ENCODE data around the gene GABARAPL1.
"Not testable (repeated sequence)": the region's sequence is repeated elsewhere in the genome, so short reads cannot be mapped to it uniquely, and the experiment has no call there.

Gene GABARAPL1

DNA sequence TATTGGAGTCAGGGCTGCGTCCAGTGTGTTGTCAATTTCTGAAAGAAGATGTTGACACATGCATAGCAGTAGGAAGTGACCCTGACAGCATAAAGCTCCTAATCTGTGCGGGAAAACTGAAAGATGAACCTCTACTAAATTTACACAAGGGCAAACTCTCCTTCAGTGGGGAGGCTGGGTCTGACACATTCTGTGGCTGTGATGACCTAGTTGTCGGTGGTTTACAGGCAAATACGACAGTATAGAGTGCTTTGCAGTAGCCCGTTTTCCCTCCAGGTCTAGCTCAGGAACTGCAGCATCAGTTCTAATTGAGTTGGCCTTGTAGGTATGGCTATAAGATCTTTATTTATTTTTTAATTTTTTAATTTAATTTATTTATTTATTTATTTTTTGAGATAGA is 14.8 kb upstream of the GABARAPL1 start:
- Histone ChIP-seq H3K36me3 (ENCODE audit: control insufficient read depth, insufficient read depth, low read length) (no peaks in the 10 kb centered on the region), H3K9me3 (ENCODE audit: control insufficient read depth, low read length) (no peaks in the 10 kb centered on the region), H3K4me1 (ENCODE audit: control insufficient read depth, insufficient read depth, low read length, poor library complexity, severe bottlenecking) (no peaks in the 10 kb centered on the region), H3K27ac (ENCODE audit: low read depth, low read length, severe bottlenecking) (no peak overlapping the region), H3K4me3 (ENCODE audit: extremely low read depth, insufficient read depth, low read length, poor library complexity, severe bottlenecking) (no peak overlapping the region)
- 79 to 95% methylated on average over 3 to 4 of the region's 5 CpGs for WGBS, 2 experiments (ENCODE audit: insufficient coverage in 2 of 2)

DNA sequence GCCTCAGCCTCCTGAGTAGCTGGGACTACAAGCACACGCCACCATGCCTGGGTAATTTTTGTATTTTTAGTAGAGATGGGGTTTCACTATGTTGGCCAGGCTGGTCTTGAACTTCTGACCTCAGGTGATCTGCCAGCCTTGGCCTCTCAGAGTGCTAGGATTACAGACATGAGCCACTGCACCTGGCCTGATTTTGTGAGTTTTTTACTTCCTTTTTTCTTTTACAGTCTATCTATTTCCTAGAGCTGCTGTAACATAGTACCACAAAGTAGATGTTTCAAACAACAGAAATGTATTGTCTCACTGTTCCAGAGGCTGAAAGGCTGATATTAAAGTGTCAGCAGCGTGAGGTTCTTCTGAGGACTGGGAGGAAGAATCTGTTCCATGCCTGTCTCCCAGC is 8.2 kb upstream of the GABARAPL1 start:
- H3K4me1 ChIP-seq (ENCODE audit: control insufficient read depth, insufficient read depth, low read length, poor library complexity, severe bottlenecking) = peaks cover 21% of the 10 kb centered on the region
- H3K9me3 ChIP-seq (ENCODE audit: control insufficient read depth, low read length); H3K36me3 ChIP-seq (ENCODE audit: control insufficient read depth, insufficient read depth, low read length); H3K4me3 ChIP-seq (ENCODE audit: extremely low read depth, insufficient read depth, low read length, poor library complexity, severe bottlenecking); H3K27ac ChIP-seq (ENCODE audit: low read depth, low read length, severe bottlenecking): not testable (repeated sequence)
- WGBS, 2 experiments (ENCODE audit: insufficient coverage in 2 of 2) = 83% methylated on average over 1 of the region's 2 CpGs; no CpG with 5 or more reads in 1 of the 2 experiments

DNA sequence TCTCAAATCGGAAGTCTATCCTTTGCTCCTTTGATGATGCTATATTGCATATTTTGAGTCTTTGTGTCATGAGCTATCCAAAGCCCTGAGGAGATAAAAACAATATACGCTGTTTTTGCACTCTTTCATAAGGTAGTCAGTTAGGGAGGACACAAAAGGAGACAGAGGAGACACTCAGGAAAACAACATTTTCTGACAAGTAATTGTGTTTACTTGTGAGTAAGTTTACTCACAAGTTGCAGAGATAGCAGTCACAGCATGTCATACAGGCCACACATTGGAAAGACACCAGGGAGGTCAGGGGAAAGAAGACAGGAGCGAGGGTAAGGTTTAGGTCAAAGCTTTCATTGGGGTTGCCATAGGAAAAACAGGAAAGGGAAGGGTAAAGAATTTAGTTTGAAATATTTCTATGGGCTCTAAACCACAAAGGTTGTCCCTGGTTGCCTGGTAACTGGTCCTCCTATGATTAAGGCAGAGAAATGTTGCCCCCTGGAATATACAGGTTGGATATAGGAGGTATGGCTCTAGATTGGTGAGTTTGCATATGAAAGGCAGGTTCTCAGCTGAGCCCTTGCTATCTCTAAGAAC is 7.4 kb upstream of the GABARAPL1 start:
- WGBS, 2 experiments (ENCODE audit: insufficient coverage in 2 of 2) = 83 to 100% methylated on average over 1 to 3 of the region's 3 CpGs
- Histone ChIP-seq H3K9me3 (ENCODE audit: control insufficient read depth, low read length) (no peaks in the 10 kb centered on the region), H3K4me1 (ENCODE audit: control insufficient read depth, insufficient read depth, low read length, poor library complexity, severe bottlenecking) (peaks cover 21% of the 10 kb centered on the region), H3K27ac (ENCODE audit: low read depth, low read length, severe bottlenecking) (peak overlapping the region; percentile 73), H3K4me3 (ENCODE audit: extremely low read depth, insufficient read depth, low read length, poor library complexity, severe bottlenecking) (no peak overlapping the region), H3K36me3 (ENCODE audit: control insufficient read depth, insufficient read depth, low read length) (no peaks in the 10 kb centered on the region)

DNA sequence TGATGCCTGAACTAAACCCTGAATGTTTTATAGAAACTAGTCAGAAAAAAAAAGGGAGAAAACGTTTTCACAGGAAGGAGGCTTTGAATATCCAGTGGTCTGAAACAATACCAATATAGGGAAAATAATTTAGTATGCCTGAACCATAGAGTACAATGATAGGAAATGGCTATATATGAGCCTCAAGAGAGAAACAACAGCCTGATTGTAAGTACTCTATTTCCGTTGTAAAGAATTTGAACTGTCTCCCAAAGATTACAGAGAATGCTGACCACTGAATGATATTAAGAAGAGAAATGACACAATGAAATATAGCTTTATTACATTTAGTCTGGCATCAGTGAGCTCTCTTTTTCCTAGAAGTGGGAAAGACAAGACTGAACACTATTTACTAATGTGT is 5.5 kb upstream of the GABARAPL1 start:
- no peaks in the 10 kb centered on the region for H3K36me3 ChIP-seq (ENCODE audit: control insufficient read depth, insufficient read depth, low read length)
- no peak overlapping the region for H3K27ac ChIP-seq (ENCODE audit: low read depth, low read length, severe bottlenecking)
- H3K9me3 ChIP-seq (ENCODE audit: control insufficient read depth, low read length) = no peaks in the 10 kb centered on the region
- no peak overlapping the region for H3K4me3 ChIP-seq (ENCODE audit: extremely low read depth, insufficient read depth, low read length, poor library complexity, severe bottlenecking)
- 86% methylated on average over 1 of the region's 2 CpGs for WGBS, 2 experiments (ENCODE audit: insufficient coverage in 2 of 2)
- H3K4me1 ChIP-seq (ENCODE audit: control insufficient read depth, insufficient read depth, low read length, poor library complexity, severe bottlenecking) = peaks cover 24% of the 10 kb centered on the region

DNA sequence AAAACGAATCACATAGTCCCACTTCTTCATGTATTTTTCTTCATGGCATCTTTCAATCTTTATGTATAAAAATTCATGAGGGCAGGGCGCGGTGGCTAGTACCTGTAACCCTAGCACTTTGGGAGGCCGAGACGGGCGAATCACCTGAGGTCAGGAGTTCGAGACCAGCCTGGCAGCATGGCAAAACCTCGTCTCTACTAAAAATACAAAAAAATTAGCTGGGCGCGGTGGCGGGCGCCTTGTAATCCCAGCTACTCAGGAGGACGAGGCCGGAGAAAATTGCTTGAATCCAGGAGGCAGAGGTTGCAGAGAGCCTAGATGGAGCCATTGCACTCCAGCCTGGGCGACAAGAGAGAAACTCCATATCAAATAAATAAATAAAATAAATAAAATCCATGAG is 2.5 kb upstream of the GABARAPL1 start:
- Histone ChIP-seq H3K27ac (ENCODE audit: low read depth, low read length, severe bottlenecking) (no peak overlapping the region), H3K4me3 (ENCODE audit: extremely low read depth, insufficient read depth, low read length, poor library complexity, severe bottlenecking) (no peak overlapping the region), H3K4me1 (ENCODE audit: control insufficient read depth, insufficient read depth, low read length, poor library complexity, severe bottlenecking) (peaks cover 22% of the 10 kb centered on the region), H3K36me3 (ENCODE audit: control insufficient read depth, insufficient read depth, low read length) (no peaks in the 10 kb centered on the region), H3K9me3 (ENCODE audit: control insufficient read depth, low read length) (no peaks in the 10 kb centered on the region)
- 91 to 93% methylated on average over 11 to 13 of the region's 15 CpGs for WGBS, 2 experiments (ENCODE audit: insufficient coverage in 2 of 2)

DNA sequence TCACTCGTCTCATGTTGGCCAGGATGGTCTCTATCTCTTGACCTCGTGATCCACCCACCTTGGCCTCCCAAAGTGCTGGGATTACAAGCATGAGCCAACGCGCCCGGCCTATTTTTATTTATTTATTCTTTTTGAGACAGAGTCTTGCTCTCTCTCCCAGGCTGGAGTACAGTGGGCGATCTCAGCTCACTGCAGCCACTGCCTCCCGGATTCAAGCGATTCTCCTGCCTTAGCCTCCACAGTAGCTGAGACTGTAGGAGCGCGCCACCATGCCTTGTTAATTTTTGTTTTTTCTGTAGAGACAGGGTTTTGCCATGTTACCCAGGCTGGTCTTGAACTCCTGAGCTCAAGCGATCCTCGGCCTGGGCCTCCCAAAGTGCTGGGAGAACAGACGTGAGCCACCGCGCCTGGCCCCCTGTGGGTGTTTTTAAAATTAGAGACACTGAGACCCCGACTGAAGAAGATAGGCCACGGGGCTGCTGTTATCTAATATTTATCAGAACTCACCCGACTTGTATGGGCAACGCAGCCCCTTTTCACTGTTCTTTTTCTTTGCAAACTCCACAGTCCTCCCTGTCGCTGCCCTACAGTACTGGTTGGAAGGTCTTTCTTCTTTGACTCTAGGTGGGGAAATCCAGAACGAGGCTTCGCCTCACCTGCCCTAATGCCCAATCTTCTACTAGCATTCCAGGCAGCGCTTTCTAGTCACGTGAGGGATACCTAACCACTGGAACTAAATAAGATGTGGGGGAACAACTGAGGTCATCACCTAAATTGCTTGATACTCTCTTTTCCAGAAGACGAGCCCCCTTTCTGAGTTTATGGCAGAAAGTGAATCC is 1.4 kb upstream of the GABARAPL1 start:
- peaks cover 5% of the 10 kb centered on the region for H3K36me3 ChIP-seq (ENCODE audit: control insufficient read depth, insufficient read depth, low read length)
- WGBS, 2 experiments (ENCODE audit: insufficient coverage in 2 of 2) = 95 to 97% methylated on average over 14 to 21 of the region's 25 CpGs
- H3K9me3 ChIP-seq (ENCODE audit: control insufficient read depth, low read length) = no peaks in the 10 kb centered on the region
- H3K4me1 ChIP-seq (ENCODE audit: control insufficient read depth, insufficient read depth, low read length, poor library complexity, severe bottlenecking) = peaks cover 19% of the 10 kb centered on the region
- H3K4me3 ChIP-seq (ENCODE audit: extremely low read depth, insufficient read depth, low read length, poor library complexity, severe bottlenecking) = no peak overlapping the region
- H3K27ac ChIP-seq (ENCODE audit: low read depth, low read length, severe bottlenecking) = peak overlapping the region; percentile 100

DNA sequence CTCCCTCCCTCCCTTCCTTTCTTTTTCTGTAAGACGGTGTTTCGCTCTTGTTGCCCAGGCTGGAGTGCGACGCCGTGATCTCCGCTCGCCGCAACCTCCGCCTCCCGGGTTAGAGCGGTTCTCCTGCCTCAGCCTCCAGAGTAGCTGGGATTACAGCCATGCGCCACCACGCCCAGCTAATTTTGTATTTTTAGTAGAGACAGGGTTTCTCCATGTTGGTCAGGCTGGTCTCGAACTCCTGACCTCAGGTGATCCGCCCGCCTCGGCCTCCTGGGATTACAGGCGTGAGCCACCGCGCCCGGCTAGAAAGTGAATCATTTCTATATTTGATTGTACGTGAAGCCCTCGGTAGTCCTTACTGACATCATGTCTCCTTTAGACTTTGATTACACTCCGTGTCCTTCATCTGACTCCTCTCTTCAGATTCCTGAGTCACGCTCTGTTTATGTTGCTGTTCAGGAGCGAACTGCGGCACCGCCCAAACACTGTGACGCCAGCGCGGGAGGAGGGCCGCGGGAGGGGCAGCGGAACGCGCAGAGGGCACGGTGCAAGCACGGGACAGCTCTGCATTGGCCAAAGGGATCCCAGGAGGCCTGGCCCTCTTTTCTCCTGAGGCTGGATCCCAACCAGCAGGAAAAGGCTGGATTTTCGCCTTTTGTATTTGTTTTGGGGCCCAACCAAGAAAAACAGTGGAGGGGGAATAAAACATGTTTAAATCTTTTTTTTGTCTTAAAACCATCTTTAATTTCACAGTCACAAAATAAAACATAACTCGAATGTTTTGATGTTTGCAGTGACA is 538 bp upstream of the GABARAPL1 start:
- 39 to 40% methylated on average over 18 to 28 of the region's 40 CpGs for WGBS, 2 experiments (ENCODE audit: insufficient coverage in 2 of 2)
- peaks cover 9% of the 10 kb centered on the region for H3K36me3 ChIP-seq (ENCODE audit: control insufficient read depth, insufficient read depth, low read length)
- H3K4me1 ChIP-seq (ENCODE audit: control insufficient read depth, insufficient read depth, low read length, poor library complexity, severe bottlenecking) = peaks cover 18% of the 10 kb centered on the region
- H3K27ac ChIP-seq (ENCODE audit: low read depth, low read length, severe bottlenecking) = peak overlapping the region; percentile 100
- no peaks in the 10 kb centered on the region for H3K9me3 ChIP-seq (ENCODE audit: control insufficient read depth, low read length)
- H3K4me3 ChIP-seq (ENCODE audit: extremely low read depth, insufficient read depth, low read length, poor library complexity, severe bottlenecking) = peak overlapping the region; percentile 96

DNA sequence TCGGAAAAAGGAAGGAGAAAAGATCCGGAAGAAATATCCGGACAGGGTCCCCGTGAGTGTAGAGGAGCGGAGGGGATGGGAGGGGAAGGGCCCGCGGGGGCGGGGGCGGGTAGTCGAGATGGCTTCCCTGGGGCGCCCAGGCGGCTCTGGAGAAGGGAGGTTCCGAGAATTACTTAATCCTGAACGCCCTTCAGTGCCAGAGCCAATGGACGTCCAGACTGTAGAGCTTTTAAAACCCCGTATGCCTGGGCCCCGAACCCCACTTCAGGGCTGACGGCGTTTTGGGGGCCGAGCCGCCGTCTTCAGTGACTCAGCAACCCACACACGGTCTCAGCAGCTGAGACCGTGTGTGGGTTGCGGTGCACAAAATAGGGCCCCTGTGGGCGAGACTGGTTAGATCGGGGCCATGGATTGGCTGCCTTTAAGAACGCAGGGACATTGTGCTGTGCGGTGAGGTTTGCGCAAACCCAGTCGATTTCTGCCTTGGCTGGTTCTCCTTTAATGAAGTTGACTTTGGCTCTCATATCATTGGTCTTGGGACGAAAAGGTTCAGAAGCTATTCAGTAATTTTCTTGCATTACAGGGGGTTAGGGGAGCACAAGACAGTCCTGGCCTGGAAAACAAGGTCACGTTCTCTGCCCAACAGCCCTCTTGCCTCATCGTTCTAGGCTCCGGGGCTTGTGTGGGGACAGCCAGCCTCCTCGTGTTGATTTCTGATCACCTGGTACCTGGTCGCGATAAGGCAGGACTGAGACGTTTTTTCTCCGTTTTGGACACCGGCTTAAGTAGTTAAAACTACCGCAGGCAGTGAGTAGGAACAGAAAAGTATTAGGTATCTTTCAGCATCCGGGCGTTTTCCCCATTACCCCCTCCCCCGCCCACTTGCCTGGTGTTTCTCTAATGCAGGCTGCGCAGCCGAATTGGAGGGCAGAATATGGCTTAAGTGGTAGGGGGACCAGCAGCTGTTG is 775 bp downstream of the GABARAPL1 start:
- no peaks in the 10 kb centered on the region for H3K9me3 ChIP-seq (ENCODE audit: control insufficient read depth, low read length)
- peaks cover 18% of the 10 kb centered on the region for H3K4me1 ChIP-seq (ENCODE audit: control insufficient read depth, insufficient read depth, low read length, poor library complexity, severe bottlenecking)
- peak overlapping the region; percentile 96 for H3K4me3 ChIP-seq (ENCODE audit: extremely low read depth, insufficient read depth, low read length, poor library complexity, severe bottlenecking)
- peaks cover 22% of the 10 kb centered on the region for H3K36me3 ChIP-seq (ENCODE audit: control insufficient read depth, insufficient read depth, low read length)
- 0 to 1% methylated on average over 27 to 40 of the region's 47 CpGs for WGBS, 2 experiments (ENCODE audit: insufficient coverage in 2 of 2)
- peak overlapping the region; percentile 100 for H3K27ac ChIP-seq (ENCODE audit: low read depth, low read length, severe bottlenecking)

DNA sequence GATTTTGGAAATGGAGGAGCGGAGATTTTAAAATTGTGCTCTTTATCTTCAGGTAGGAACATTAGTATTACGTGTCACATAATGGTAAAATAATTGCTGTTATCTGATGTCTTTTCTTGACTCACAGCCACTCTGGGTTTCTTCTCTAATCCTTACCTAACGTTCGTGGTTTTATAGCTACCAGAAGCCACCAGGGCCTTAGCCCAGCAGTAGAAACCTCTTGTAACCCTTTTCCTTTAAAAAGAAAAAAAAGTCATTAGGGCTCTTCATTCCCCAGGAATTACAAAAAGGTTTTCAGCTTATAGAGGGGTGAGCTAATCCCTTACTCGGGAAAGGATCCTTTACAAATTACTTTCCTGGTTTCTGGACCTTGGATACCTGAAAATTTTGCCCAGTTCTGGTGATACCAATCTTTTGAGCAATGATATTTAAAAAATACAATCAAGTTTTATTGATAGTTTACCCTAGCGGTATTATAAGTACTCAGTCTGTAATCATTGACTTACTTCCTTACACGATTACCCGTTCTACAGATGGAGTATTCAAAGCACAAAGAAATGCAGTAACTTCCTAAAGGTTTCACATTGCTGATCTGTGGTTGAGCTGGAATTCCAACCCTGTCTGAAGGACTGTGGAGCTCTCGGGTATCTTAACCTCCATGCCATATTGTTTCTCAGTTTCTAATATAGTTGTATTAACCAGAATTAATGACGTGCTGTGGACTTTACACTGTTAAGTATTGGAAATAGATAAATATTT is 1.6 kb downstream of the GABARAPL1 start:
- peak overlapping the region; percentile 100 for H3K27ac ChIP-seq (ENCODE audit: low read depth, low read length, severe bottlenecking)
- 24 to 29% methylated on average over 1 to 2 of the region's 10 CpGs for WGBS, 2 experiments (ENCODE audit: insufficient coverage in 2 of 2)

More for the DNA sequence above, 1.6 kb downstream of the GABARAPL1 start:
- Histone ChIP-seq H3K4me3 (ENCODE audit: extremely low read depth, insufficient read depth, low read length, poor library complexity, severe bottlenecking) (peak overlapping the region; percentile 96), H3K36me3 (ENCODE audit: control insufficient read depth, insufficient read depth, low read length) (peaks cover 30% of the 10 kb centered on the region), H3K4me1 (ENCODE audit: control insufficient read depth, insufficient read depth, low read length, poor library complexity, severe bottlenecking) (peaks cover 18% of the 10 kb centered on the region), H3K9me3 (ENCODE audit: control insufficient read depth, low read length) (no peaks in the 10 kb centered on the region)
